Adrenal gland (tissue), 12 donors: Measurements from ENCODE around the gene SCGB1A1. TPM values are rescaled to one million over a fixed set of nuclear protein-coding genes. Genes with fewer than 3 reads are reported as not detected.

Experiments
- DNase-seq, 7 donors: peaks; one replicate each; pipeline ENCODE4 v3.0.0-alpha.2; 2019 to 2020
- H3K27ac ChIP-seq, 5 donors: fragments of 200-600 bp; sonication (generic) in 4 of 5; 1 replicate in 3 of 5; 2 replicates in 2 of 5; pipeline versions ENCODE4 v1.5.1 to v1.8.0; 2016 to 2020; ENCODE audit warnings: mild to moderate bottlenecking in 1 of 5
- H3K27me3 ChIP-seq: fragments of 200-600 bp; 2 replicates; pipeline ENCODE4 v1.8.0; 2021
- H3K36me3 ChIP-seq, 2 donors: fragments of 200-600 bp; replicated peaks in 1 of 2; 1 replicate in 1 of 2; 2 replicates in 1 of 2; pipeline versions ENCODE4 v1.5.1 to v1.8.0; 2018 to 2022
- H3K4me1 ChIP-seq, 2 donors: fragments of 200-600 bp; replicated peaks in 1 of 2; 1 replicate in 1 of 2; 2 replicates in 1 of 2; pipeline versions ENCODE4 v1.5.1 to v1.8.0; 2018 to 2021
- H3K4me3 ChIP-seq, 4 donors: fragments of 200-600 bp; sonication (generic) in 3 of 4; one replicate each; pipeline ENCODE4 v1.5.1; 2016 to 2018
- H3K9me3 ChIP-seq, 3 donors: fragments of 200-600 bp; sonication (generic) in 1 of 3; replicated peaks in 1 of 3; 1 replicate in 2 of 3; 2 replicates in 1 of 3; pipeline versions ENCODE4 v1.5.1 to v1.8.0; 2016 to 2021
- POLR2A ChIP-seq, 2 donors: fragments of 450-650 bp; IDR thresholded peaks; one replicate each; pipeline ENCODE4 v1.6.1; 2017; ENCODE audit warnings: antibody characterized with exemption in 2 of 2, mild to moderate bottlenecking in 2 of 2, moderate library complexity in 1 of 2
- WGBS, 4 donors: extraction: QIAGEN DNeasy Blood & Tissue Kit in 2 of 4; methylation state at CpG; one replicate each; pipeline versions ENCODE4 v1.1.5 to v1.1.7; 2013 to 2017; 5-methylcytosine and 5-hydroxymethylcytosine counted together
- intact Hi-C, 2 donors: fragments of 100-400 bp; cut with DNase I; formaldehyde crosslinking; loops; one replicate each; pipeline versions ENCODE4 v1.14.1 to v1.15.0; 2022 to 2023
- polyA plus RNA-seq, 3 donors: library from polyadenylated mRNA; stranded (reverse); fragments of 200-250 nt in 2 of 3; fragments of 350-450 nt in 1 of 3; fragmentation: Illumina TruSeq in 1 of 3; extraction: RNeasy Lipid Tissue Mini Kit (QIAGEN cat#74804) in 1 of 3; gene quantifications; one replicate each; pipeline ENCODE4 v1.2.3, GENCODE V29; 2013 to 2014
- total RNA-seq, 9 donors: library from RNA; depleted of rRNA in 4 of 9; stranded (reverse); fragments of >200 nt in 4 of 9; fragments of 120-200 nt in 1 of 9; fragmentation: NEBNext Ultra II Directional in 1 of 9; extraction: Animal tissue kit (Norgen Biotek cat#: 25700) in 1 of 9; gene quantifications; one replicate each; pipeline versions ENCODE4 v1.1.0 to v1.2.4, GENCODE V29; 2013 to 2023
- TF ChIP-seq, protein P1 (sequence below), 6 experiments: fragments of 450-650 bp in 4 of 6; fragments of 200-600 bp in 2 of 6; sonication (generic) in 1 of 6; IDR thresholded peaks; 1 replicate in 5 of 6; 2 replicates in 1 of 6; pipeline versions ENCODE4 v1.5.1 to v1.8.0; 2016 to 2021; ENCODE audit warnings: antibody characterized with exemption in 6 of 6, mild to moderate bottlenecking in 2 of 6, moderate library complexity in 1 of 6
- donor health status: healthy with polysubstance abuse.
- donor health status: Bipolar disorder and iron deficiency.
- donor health status: DM: yes; HTN: yes; CAD: no.
- donor health status: DM: no; HTN: no; CAD: no.
- donor health status: DM: no; HTN: no; CAD: no.
- donor health status: DM: yes; HTN: yes; CAD: no.

SCGB1A1 gene
- total and polyA plus RNA-seq, 12 donors: 1.5 to 3.1 (median 1.7) TPM; not detected in 9

GRCh38 chr11:62451241-62451621 is 32.4 kb downstream of the SCGB1A1 start:
- Histone ChIP-seq H3K9me3 (no peaks in the 10 kb centered on the region), H3K4me3 (no peak overlapping the region), H3K27me3 (no peaks in the 10 kb centered on the region), H3K4me1 (no peaks in the 10 kb centered on the region), H3K27ac (no peak overlapping the region), H3K36me3 (no peaks in the 10 kb centered on the region)
- TF ChIP-seq POLR2A (IDR thresholded peaks at IDR 0.05): no peak
- TF ChIP-seq, protein P1, sequence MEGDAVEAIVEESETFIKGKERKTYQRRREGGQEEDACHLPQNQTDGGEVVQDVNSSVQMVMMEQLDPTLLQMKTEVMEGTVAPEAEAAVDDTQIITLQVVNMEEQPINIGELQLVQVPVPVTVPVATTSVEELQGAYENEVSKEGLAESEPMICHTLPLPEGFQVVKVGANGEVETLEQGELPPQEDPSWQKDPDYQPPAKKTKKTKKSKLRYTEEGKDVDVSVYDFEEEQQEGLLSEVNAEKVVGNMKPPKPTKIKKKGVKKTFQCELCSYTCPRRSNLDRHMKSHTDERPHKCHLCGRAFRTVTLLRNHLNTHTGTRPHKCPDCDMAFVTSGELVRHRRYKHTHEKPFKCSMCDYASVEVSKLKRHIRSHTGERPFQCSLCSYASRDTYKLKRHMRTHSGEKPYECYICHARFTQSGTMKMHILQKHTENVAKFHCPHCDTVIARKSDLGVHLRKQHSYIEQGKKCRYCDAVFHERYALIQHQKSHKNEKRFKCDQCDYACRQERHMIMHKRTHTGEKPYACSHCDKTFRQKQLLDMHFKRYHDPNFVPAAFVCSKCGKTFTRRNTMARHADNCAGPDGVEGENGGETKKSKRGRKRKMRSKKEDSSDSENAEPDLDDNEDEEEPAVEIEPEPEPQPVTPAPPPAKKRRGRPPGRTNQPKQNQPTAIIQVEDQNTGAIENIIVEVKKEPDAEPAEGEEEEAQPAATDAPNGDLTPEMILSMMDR (IDR thresholded peaks at IDR 0.05): no peak
- no peak for DNase-seq
- intact Hi-C loops: no loop called here
- WGBS, 4 donors: 80 to 91% (median 85%) methylated on average over 8 of the region's 8 CpGs

DNA sequence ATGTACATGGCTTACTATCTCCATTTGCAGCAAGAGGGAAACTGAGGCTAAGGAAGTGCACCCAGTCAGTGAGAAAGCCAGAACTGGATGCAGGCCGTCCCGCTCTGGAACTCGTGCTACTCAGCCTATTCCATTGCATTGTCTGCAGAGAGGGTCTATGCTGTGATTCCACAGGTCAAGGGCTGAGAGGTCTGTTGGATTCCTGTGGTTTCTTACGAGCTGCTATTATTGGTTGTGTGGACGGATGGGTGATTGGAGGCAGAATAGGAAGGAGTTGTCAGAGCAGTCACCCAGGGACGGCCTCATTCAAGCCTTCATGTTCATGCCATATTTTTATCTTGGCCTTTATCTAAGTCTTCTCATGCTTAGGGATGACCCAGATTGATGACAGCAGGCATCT is 33.4 kb downstream of the SCGB1A1 start:
- no peaks in the 10 kb centered on the region for H3K4me1 ChIP-seq
- H3K36me3 ChIP-seq: no peaks in the 10 kb centered on the region
- no peaks in the 10 kb centered on the region for H3K27me3 ChIP-seq
- H3K4me3 ChIP-seq: no peak overlapping the region
- H3K9me3 ChIP-seq: no peaks in the 10 kb centered on the region
- no peak for TF ChIP-seq POLR2A (IDR thresholded peaks at IDR 0.05)
- TF ChIP-seq, protein P1 (IDR thresholded peaks at IDR 0.05): no peak
- DNase-seq: no peak
- intact Hi-C loops: no loop called here
- 88 to 96% (median 93%) methylated on average over 6 of the region's 6 CpGs for WGBS, 4 donors
- H3K27ac ChIP-seq: no peak overlapping the region

GRCh38 chr11:62452839-62453468 is 34.1 kb downstream of the SCGB1A1 start:
- Histone ChIP-seq H3K4me3 (no peak overlapping the region), H3K9me3 (no peaks in the 10 kb centered on the region), H3K27ac (no peak overlapping the region), H3K36me3 (no peaks in the 10 kb centered on the region), H3K27me3 (no peaks in the 10 kb centered on the region), H3K4me1 (no peaks in the 10 kb centered on the region)
- intact Hi-C loops: no loop called here
- TF ChIP-seq, protein P1 (IDR thresholded peaks at IDR 0.05): no peak
- TF ChIP-seq POLR2A (IDR thresholded peaks at IDR 0.05): no peak
- no peak for DNase-seq
- WGBS, 4 donors: 84 to 89% (median 85%) methylated on average over 11 of the region's 11 CpGs

DNA sequence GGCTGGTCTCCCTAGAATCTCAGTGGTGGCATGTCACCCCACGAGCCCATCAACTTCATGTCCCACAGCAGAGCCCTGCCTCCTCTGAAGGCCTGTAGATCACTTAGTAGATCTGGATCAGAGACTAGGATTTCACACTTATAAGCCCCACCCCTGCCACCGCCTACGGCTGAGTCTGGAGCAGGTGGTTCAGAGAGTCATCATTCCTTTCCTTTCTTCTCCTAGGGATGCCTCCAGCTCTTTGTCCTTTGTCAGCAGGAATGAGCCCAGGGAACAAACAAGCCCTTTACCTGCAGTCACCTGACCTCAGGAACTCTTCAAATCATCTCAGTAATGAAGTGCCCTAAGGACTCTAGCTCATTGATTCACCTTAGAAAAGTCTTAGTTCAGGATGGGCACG is 37.8 kb downstream of the SCGB1A1 start:
- H3K27ac ChIP-seq: no peak overlapping the region
- no peak for DNase-seq
- H3K36me3 ChIP-seq: no peaks in the 10 kb centered on the region
- no peak overlapping the region for H3K4me3 ChIP-seq
- no peaks in the 10 kb centered on the region for H3K9me3 ChIP-seq
- no peaks in the 10 kb centered on the region for H3K4me1 ChIP-seq
- no peaks in the 10 kb centered on the region for H3K27me3 ChIP-seq
- WGBS, 4 donors: 93 to 97% (median 94%) methylated on average over 3 to 4 of the region's 4 CpGs
- no peak for TF ChIP-seq POLR2A (IDR thresholded peaks at IDR 0.05)
- TF ChIP-seq, protein P1 (IDR thresholded peaks at IDR 0.05): no peak
- intact Hi-C loops: no loop called here
